ENCODE data around the gene MTREX. TPM values are rescaled to one million over a fixed set of nuclear protein-coding genes. Genes with fewer than 3 reads are reported as not detected.

MTREX gene
- total and polyA plus RNA-seq, 10 of the 15 experiments (the other 5 are each of a cell fraction or from before 2014, with no cell fraction given) = 20.1 to 102 (median 49.0) TPM

DNA sequence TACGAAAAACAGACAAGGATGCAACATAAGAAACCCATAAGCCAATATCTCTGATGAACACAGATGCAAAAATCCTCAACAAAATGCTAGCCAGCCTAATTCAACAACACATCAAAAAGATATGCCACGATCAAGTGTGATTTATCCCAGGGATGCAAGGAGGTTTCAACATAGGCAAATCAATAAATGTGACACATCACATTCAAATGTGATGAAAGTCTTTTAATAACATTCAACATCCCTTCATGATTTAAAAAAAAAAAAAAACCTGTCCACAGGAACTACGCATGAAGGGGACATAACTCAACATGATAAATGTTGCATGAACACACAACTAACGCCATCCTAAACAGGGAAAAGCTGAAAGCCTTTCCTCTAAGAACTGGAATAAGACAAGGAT is 124.8 kb downstream of the MTREX start (continued):
- TF ChIP-seq USF1 (IDR thresholded peaks at IDR 0.05; ENCODE audit: borderline replicate concordance, extremely low read length, insufficient read depth, low read depth, low read length) (no peak), RELA (IDR thresholded peaks at IDR 0.05; ENCODE audit: borderline replicate concordance, partially characterized antibody) (no peak)

DNA sequence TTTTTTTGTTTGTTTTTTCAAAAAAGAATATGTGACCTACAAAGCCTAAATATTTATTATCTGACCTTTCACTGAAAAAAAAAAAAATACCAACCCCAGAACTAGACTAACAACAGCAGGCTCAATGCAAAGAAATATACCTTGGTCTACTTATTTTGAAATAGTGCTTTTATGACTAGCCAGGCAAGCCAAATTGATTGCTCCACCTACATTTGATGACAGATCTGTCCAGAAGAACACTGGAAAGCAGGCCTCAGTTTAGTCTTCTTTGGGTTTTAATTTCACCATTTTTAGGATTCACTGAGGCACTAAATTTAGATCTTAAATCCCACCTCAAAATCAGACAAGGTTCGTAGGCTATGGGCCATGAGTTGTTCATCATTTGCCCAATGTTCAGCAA is 129.7 kb downstream of the MTREX start:
- WGBS (ENCODE audit: insufficient coverage, insufficient replicate concordance, low lambda C conversion rate, missing lambda C conversion rate) = 100% methylated on average over 1 of the region's 1 CpG
- DNase-seq (ENCODE audit: low read depth, low spot score) = no peak
- Histone ChIP-seq H3K27me3 (replicated peaks in 1 of 2; ENCODE audit: control insufficient read depth in 2 of 2, insufficient read depth in 2 of 2, low read length in 1 of 2) (no peaks in the 10 kb centered on the region), H3K4me2 (ENCODE audit: control insufficient read depth, insufficient read depth) (no peak overlapping the region), H4K20me1 (ENCODE audit: control insufficient read depth, insufficient read depth) (no peaks in the 10 kb centered on the region), H3K9me3 (replicated peaks; ENCODE audit: control insufficient read depth, insufficient read depth, low read length) (no peaks in the 10 kb centered on the region; the same call in 1 of the 3 replicates), H3K4me1 (ENCODE audit: control insufficient read depth, insufficient read depth, low read length) (no peaks in the 10 kb centered on the region), H3K9ac (ENCODE audit: control insufficient read depth, insufficient read depth, low read length) (no peak overlapping the region), H2AFZ (ENCODE audit: control insufficient read depth, low read depth, low read length) (no peak overlapping the region), H3K79me2 (ENCODE audit: control insufficient read depth, insufficient read depth, low read length) (no peaks in the 10 kb centered on the region), H3K27ac (ENCODE audit: control insufficient read depth, insufficient read depth) (no peak overlapping the region), H3K4me3 (no peak overlapping the region), H3K36me3 (ENCODE audit: control insufficient read depth in 2 of 2, insufficient read depth in 2 of 2, low read length in 1 of 2) (peaks cover 0 to 4% of the 10 kb centered on the region in 2 experiments; a peak in 1 of 4 replicates)
- ChIA-PET RAD21 (ENCODE audit: unreplicated experiment) (no interaction called here), CTCF (interaction anchor here (0.5 kb wide), 1 partner anchor 164 kb away, joined by 3 read pairs; no protein-coding TSS in a partner anchor), SMC1A (ENCODE audit: uncharacterized antibody, unreplicated experiment) (no interaction called here), POLR2A (no interaction called here)
- no peak for TF ChIP-seq CBX3 (IDR thresholded peaks at IDR 0.05; ENCODE audit: borderline replicate concordance, low read depth)
- TF ChIP-seq CTCF (IDR thresholded peaks at IDR 0.05 in 2 of 3, conservative IDR thresholded peaks at IDR 0.05 in 1 of 3; ENCODE audit: control insufficient read depth in 2 of 3, extremely low read depth in 1 of 3, insufficient read depth in 1 of 3, low read depth in 3 of 3, low read length in 3 of 3) = no peak
- no peak for TF ChIP-seq MEF2A (IDR thresholded peaks at IDR 0.05; ENCODE audit: insufficient read depth, low read depth, low read length)
- no peak for TF ChIP-seq HCFC1 (IDR thresholded peaks at IDR 0.05; ENCODE audit: low read length)
- TF ChIP-seq KAT2A (conservative IDR thresholded peaks at IDR 0.05; ENCODE audit: control insufficient read depth, low read depth, low read length) = no peak
- no peak for TF ChIP-seq POLR2A (IDR thresholded peaks at IDR 0.05; ENCODE audit: low read depth, low read length)
- TF ChIP-seq PML (IDR thresholded peaks at IDR 0.05; ENCODE audit: low read length) = no peak
- no peak for TF ChIP-seq CHD1 (IDR thresholded peaks at IDR 0.05; ENCODE audit: low read depth, low read length)
- TF ChIP-seq, protein P1, sequence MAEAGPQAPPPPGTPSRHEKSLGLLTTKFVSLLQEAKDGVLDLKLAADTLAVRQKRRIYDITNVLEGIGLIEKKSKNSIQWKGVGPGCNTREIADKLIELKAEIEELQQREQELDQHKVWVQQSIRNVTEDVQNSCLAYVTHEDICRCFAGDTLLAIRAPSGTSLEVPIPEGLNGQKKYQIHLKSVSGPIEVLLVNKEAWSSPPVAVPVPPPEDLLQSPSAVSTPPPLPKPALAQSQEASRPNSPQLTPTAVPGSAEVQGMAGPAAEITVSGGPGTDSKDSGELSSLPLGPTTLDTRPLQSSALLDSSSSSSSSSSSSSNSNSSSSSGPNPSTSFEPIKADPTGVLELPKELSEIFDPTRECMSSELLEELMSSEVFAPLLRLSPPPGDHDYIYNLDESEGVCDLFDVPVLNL (IDR thresholded peaks at IDR 0.05; ENCODE audit: low read depth, low read length) = no peak
- no peak for TF ChIP-seq TCF7 (IDR thresholded peaks at IDR 0.05; ENCODE audit: borderline replicate concordance)
- intact Hi-C loops (cut with micrococcal nuclease; ENCODE audit: unreplicated experiment) = no loop called here
- ATAC-seq = no peak
- in situ Hi-C loops (cut with MboI) = no loop called here
- no peak for FAIRE-seq
- no TSS peak for BruUV-seq (replicated peaks)
